GM23338 (cell line): ENCODE measurements around the gene TCIRG1. TPM values are rescaled to one million over a fixed set of nuclear protein-coding genes. Genes with fewer than 3 reads are reported as not detected.

Experiments
- ATAC-seq: fragments of 200-7000 bp; cut with Tn5 transposase; 3 replicates; pipeline ENCODE4 v1.9.1; 2020
- DNase-seq: peaks from one replicate; pipeline ENCODE4 v3.0.0-alpha.2; 2015; ENCODE audit warnings: low spot score
- H2AFZ ChIP-seq: fragments of 200-600 bp; sonication (generic); 2 replicates; pipeline ENCODE4 v1.8.0; 2016; ENCODE audit warnings: antibody characterized with exemption, mild to moderate bottlenecking, moderate library complexity
- H3F3A ChIP-seq: fragments of 200-600 bp; sonication (generic); replicated peaks from 2 replicates; pipeline ENCODE4 v1.8.0; 2017; ENCODE audit warnings: antibody characterized with exemption, mixed run types, low read depth
- H3K27ac ChIP-seq: fragments of 200-600 bp; sonication (generic); 2 replicates; pipeline ENCODE4 v1.6.1; 2016; ENCODE audit warnings: low read depth
- H3K27me3 ChIP-seq: fragments of 200-600 bp; sonication (generic); 2 replicates; pipeline ENCODE4 v1.8.0; 2016; ENCODE audit warnings: mild to moderate bottlenecking, mixed run types, moderate library complexity; ENCODE audit not compliant: insufficient read depth
- H3K36me3 ChIP-seq: fragments of 200-600 bp; sonication (generic); 2 replicates; pipeline ENCODE4 v1.8.0; 2016; ENCODE audit warnings: mild to moderate bottlenecking; ENCODE audit not compliant: insufficient read depth
- H3K4me1 ChIP-seq: fragments of 200-600 bp; sonication (generic); 2 replicates; pipeline ENCODE4 v1.8.0; 2016; ENCODE audit warnings: mild to moderate bottlenecking, moderate library complexity; ENCODE audit not compliant: insufficient read depth
- H3K4me2 ChIP-seq: fragments of 200-600 bp; sonication (generic); 2 replicates; pipeline ENCODE4 v1.7.1; 2017; ENCODE audit warnings: mixed run types
- H3K4me3 ChIP-seq: fragments of 200-600 bp; sonication (generic); 2 replicates; pipeline ENCODE4 v1.6.1; 2016; ENCODE audit warnings: mixed run types
- H3K79me2 ChIP-seq: fragments of 200-600 bp; sonication (generic); replicated peaks from 2 replicates; pipeline ENCODE4 v1.8.0; 2017; ENCODE audit warnings: mild to moderate bottlenecking; ENCODE audit not compliant: insufficient read depth
- H3K9me2 ChIP-seq: fragments of 200-600 bp; sonication (generic); 2 replicates; pipeline ENCODE4 v1.8.0; 2017; ENCODE audit not compliant: insufficient read depth
- H4K20me1 ChIP-seq: fragments of 200-600 bp; sonication (generic); replicated peaks from 2 replicates; pipeline ENCODE4 v1.8.0; 2017; ENCODE audit warnings: mild to moderate bottlenecking; ENCODE audit not compliant: insufficient read depth
- H3K27ac Mint-ChIP-seq: 2 replicates; pipeline ENCODE4 v1.8.0; 2020; ENCODE audit warnings: inconsistent platforms, mild to moderate bottlenecking, moderate library complexity, mixed read lengths
- H3K27me3 Mint-ChIP-seq: 3 replicates; pipeline ENCODE4 v1.8.0; 2022; ENCODE audit warnings: low read depth, mild to moderate bottlenecking, moderate library complexity, mixed read lengths, inconsistent platforms; ENCODE audit not compliant: insufficient read depth, poor library complexity
- H3K36me3 Mint-ChIP-seq: 3 replicates; pipeline ENCODE4 v1.8.0; 2021; ENCODE audit warnings: low read depth, mild to moderate bottlenecking, inconsistent platforms, moderate library complexity, mixed read lengths
- H3K4me1 Mint-ChIP-seq: 3 replicates; pipeline ENCODE4 v1.8.0; 2020; ENCODE audit warnings: mild to moderate bottlenecking, inconsistent platforms, mixed read lengths
- H3K4me3 Mint-ChIP-seq: 3 replicates; pipeline ENCODE4 v1.8.0; 2021; ENCODE audit warnings: moderate library complexity, mild to moderate bottlenecking, inconsistent platforms, mixed read lengths
- H3K9me3 Mint-ChIP-seq: 3 replicates; pipeline ENCODE4 v1.8.0; 2020; ENCODE audit warnings: moderate library complexity, mild to moderate bottlenecking, inconsistent platforms, mixed read lengths
- CREB1 ChIP-seq: fragments of 250-450 bp; sonication (Bioruptor Pico); IDR thresholded peaks from 2 replicates; pipeline ENCODE4 v1.5.0; 2020; ENCODE audit warnings: low read depth, mild to moderate bottlenecking, moderate library complexity
- EZH2 ChIP-seq: fragments of 200-600 bp; sonication (generic); IDR thresholded peaks from one replicate; pipeline ENCODE4 v1.8.0; 2017; ENCODE audit warnings: antibody characterized with exemption, mild to moderate bottlenecking, low read depth; ENCODE audit not compliant: unreplicated experiment
- EZH2phosphoT487 ChIP-seq: fragments of 200-600 bp; sonication (generic); IDR thresholded peaks from one replicate; pipeline ENCODE4 v1.8.1; 2018; ENCODE audit warnings: antibody characterized with exemption; ENCODE audit not compliant: unreplicated experiment
- NANOG ChIP-seq: IDR thresholded peaks from 2 replicates; pipeline ENCODE4 v1.6.1; 2016; ENCODE audit warnings: antibody characterized with exemption, borderline replicate concordance
- POLR2AphosphoS5 ChIP-seq: IDR thresholded peaks from 2 replicates; pipeline ENCODE4 v1.6.1; 2016; ENCODE audit warnings: antibody characterized with exemption, low read depth
- STAT1 ChIP-seq: IDR thresholded peaks from one replicate; pipeline ENCODE4 v1.6.1; 2016; ENCODE audit warnings: antibody characterized with exemption; ENCODE audit not compliant: unreplicated experiment
- ZNF114 ChIP-seq: fragments of 250-450 bp; sonication (Bioruptor Pico); IDR thresholded peaks from 2 replicates; pipeline ENCODE4 v1.5.0; 2020; ENCODE audit warnings: mild to moderate bottlenecking, moderate library complexity
- polyA plus RNA-seq: library from polyadenylated mRNA; unstranded; fragments of >200 nt; fragmentation: Nextera tagmentation; extraction: Ambion mirVana; gene quantifications from 2 replicates; pipeline ENCODE4 v1.2.1, GENCODE V29; 2016
- total RNA-seq: library from RNA; depleted of rRNA; stranded (reverse); fragments of >200 nt; shearing (Covaris generic); gene quantifications from 2 replicates; pipeline ENCODE4 v1.2.3, GENCODE V29; 2014
- TF ChIP-seq, protein P1 (sequence below): fragments of 250-450 bp; sonication (Bioruptor Pico); IDR thresholded peaks from 2 replicates; pipeline ENCODE4 v1.5.0; 2020; ENCODE audit warnings: mild to moderate bottlenecking, moderate library complexity
- TF ChIP-seq, protein P2 (sequence below): IDR thresholded peaks from one replicate; pipeline ENCODE4 v1.6.1; 2018; ENCODE audit warnings: antibody characterized with exemption; ENCODE audit not compliant: unreplicated experiment
- TF ChIP-seq, protein P3 (sequence below), 2 experiments: fragments of 200-600 bp in 1 of 2; sonication (generic) in 1 of 2; conservative IDR thresholded peaks; 2 replicates each; pipeline versions ENCODE4 v1.5.1 to v1.6.1; 2016 to 2017; ENCODE audit warnings: antibody characterized with exemption in 2 of 2, low read depth in 2 of 2, mild to moderate bottlenecking in 2 of 2, moderate library complexity in 1 of 2

The TCIRG1 gene
- total and polyA plus RNA-seq, 2 experiments from 2014 or later: 20.4 to 40.4 TPM

DNA sequence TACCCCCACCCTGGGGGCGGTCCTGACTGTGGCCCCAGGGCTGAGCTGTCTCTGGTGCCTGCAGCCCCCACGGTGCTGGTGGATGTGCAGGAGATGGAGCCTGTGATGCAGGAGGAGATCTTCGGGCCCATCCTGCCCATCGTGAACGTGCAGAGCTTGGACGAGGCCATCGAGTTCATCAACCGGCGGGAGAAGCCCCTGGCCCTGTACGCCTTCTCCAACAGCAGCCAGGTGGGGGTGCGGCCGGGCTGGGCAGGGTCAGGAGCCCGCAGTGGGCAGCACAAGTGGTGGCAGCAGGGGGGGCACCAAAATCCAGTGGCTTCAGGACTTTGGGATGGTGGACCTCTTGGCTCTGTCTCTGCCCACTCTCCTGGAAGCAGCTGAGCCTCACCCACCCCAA is 16.3 kb upstream of the TCIRG1 start:
- Mint-ChIP-seq H3K27ac (no peak overlapping the region), H3K4me3 (no peak overlapping the region), H3K36me3 (peaks cover 3% of the 10 kb centered on the region; the same call in 1 of the 3 replicates), H3K9me3 (no peaks in the 10 kb centered on the region), H3K27me3 (peaks cover 19% of the 10 kb centered on the region), H3K4me1 (peaks cover 8% of the 10 kb centered on the region)
- Histone ChIP-seq H2AFZ (no peak overlapping the region), H3K4me2 (no peak overlapping the region), H3K4me3 (no peak overlapping the region), H3K27me3 (no peaks in the 10 kb centered on the region), H3F3A (no peaks in the 10 kb centered on the region), H3K4me1 (no peaks in the 10 kb centered on the region), H3K79me2 (no peaks in the 10 kb centered on the region), H3K27ac (no peak overlapping the region), H4K20me1 (no peaks in the 10 kb centered on the region), H3K36me3 (no peaks in the 10 kb centered on the region), H3K9me2 (no peaks in the 10 kb centered on the region)
- DNase-seq (no peak), ATAC-seq (no peak)
- TF ChIP-seq POLR2AphosphoS5 (no peak), EZH2 (no peak)

DNA sequence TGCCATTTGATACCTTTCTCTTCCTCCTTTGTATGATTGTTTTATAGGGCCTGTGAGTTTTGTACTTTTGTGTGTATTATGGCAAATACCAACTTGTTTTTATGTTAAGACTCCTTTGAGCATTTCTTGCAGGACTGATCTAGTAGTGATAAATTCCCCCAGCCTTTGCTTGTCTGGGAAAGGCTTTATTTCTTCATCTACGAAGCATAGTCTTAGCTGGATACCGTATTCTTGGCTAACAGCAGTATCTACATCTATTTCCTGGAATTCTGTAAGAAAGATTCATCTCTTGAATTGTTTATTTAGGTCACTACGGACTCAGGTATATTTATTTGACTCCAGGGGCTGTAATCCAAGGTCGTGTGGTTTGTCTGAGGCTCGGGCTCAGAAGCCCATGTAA is 14.3 kb upstream of the TCIRG1 start:
- Histone ChIP-seq H3K27me3 (no peaks in the 10 kb centered on the region), H4K20me1 (no peaks in the 10 kb centered on the region), H3K9me2 (no peaks in the 10 kb centered on the region), H3K4me2 (no peak overlapping the region), H3F3A (no peaks in the 10 kb centered on the region), H3K79me2 (no peaks in the 10 kb centered on the region), H3K4me1 (no peaks in the 10 kb centered on the region), H3K36me3 (no peaks in the 10 kb centered on the region), H3K27ac (no peak overlapping the region), H2AFZ (no peak overlapping the region), H3K4me3 (no peak overlapping the region)
- H3K4me3 Mint-ChIP-seq: no peak overlapping the region
- peaks cover 18% of the 10 kb centered on the region for H3K4me1 Mint-ChIP-seq
- ATAC-seq (no peak), DNase-seq (no peak)
- no peaks in the 10 kb centered on the region for H3K9me3 Mint-ChIP-seq
- no peak for TF ChIP-seq CREB1 (CRISPR knock-in tag)
- TF ChIP-seq EZH2phosphoT487: no peak
- no peak for TF ChIP-seq STAT1
- TF ChIP-seq, protein P1, sequence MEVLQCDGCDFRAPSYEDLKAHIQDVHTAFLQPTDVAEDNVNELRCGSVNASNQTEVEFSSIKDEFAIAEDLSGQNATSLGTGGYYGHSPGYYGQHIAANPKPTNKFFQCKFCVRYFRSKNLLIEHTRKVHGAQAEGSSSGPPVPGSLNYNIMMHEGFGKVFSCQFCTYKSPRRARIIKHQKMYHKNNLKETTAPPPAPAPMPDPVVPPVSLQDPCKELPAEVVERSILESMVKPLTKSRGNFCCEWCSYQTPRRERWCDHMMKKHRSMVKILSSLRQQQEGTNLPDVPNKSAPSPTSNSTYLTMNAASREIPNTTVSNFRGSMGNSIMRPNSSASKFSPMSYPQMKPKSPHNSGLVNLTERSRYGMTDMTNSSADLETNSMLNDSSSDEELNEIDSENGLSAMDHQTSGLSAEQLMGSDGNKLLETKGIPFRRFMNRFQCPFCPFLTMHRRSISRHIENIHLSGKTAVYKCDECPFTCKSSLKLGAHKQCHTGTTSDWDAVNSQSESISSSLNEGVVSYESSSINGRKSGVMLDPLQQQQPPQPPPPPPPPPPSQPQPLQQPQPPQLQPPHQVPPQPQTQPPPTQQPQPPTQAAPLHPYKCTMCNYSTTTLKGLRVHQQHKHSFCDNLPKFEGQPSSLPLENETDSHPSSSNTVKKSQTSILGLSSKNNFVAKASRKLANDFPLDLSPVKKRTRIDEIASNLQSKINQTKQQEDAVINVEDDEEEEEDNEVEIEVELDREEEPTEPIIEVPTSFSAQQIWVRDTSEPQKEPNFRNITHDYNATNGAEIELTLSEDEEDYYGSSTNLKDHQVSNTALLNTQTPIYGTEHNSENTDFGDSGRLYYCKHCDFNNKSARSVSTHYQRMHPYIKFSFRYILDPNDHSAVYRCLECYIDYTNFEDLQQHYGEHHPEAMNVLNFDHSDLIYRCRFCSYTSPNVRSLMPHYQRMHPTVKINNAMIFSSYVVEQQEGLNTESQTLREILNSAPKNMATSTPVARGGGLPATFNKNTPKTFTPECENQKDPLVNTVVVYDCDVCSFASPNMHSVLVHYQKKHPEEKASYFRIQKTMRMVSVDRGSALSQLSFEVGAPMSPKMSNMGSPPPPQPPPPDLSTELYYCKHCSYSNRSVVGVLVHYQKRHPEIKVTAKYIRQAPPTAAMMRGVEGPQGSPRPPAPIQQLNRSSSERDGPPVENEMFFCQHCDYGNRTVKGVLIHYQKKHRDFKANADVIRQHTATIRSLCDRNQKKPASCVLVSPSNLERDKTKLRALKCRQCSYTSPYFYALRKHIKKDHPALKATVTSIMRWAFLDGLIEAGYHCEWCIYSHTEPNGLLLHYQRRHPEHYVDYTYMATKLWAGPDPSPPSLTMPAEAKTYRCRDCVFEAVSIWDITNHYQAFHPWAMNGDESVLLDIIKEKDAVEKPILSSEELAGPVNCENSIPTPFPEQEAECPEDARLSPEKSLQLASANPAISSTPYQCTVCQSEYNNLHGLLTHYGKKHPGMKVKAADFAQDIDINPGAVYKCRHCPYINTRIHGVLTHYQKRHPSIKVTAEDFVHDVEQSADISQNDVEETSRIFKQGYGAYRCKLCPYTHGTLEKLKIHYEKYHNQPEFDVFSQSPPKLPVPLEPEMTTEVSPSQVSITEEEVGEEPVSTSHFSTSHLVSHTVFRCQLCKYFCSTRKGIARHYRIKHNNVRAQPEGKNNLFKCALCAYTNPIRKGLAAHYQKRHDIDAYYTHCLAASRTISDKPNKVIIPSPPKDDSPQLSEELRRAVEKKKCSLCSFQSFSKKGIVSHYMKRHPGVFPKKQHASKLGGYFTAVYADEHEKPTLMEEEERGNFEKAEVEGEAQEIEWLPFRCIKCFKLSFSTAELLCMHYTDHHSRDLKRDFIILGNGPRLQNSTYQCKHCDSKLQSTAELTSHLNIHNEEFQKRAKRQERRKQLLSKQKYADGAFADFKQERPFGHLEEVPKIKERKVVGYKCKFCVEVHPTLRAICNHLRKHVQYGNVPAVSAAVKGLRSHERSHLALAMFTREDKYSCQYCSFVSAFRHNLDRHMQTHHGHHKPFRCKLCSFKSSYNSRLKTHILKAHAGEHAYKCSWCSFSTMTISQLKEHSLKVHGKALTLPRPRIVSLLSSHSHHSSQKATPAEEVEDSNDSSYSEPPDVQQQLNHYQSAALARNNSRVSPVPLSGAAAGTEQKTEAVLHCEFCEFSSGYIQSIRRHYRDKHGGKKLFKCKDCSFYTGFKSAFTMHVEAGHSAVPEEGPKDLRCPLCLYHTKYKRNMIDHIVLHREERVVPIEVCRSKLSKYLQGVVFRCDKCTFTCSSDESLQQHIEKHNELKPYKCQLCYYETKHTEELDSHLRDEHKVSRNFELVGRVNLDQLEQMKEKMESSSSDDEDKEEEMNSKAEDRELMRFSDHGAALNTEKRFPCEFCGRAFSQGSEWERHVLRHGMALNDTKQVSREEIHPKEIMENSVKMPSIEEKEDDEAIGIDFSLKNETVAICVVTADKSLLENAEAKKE: no peak
- TF ChIP-seq, protein P2, sequence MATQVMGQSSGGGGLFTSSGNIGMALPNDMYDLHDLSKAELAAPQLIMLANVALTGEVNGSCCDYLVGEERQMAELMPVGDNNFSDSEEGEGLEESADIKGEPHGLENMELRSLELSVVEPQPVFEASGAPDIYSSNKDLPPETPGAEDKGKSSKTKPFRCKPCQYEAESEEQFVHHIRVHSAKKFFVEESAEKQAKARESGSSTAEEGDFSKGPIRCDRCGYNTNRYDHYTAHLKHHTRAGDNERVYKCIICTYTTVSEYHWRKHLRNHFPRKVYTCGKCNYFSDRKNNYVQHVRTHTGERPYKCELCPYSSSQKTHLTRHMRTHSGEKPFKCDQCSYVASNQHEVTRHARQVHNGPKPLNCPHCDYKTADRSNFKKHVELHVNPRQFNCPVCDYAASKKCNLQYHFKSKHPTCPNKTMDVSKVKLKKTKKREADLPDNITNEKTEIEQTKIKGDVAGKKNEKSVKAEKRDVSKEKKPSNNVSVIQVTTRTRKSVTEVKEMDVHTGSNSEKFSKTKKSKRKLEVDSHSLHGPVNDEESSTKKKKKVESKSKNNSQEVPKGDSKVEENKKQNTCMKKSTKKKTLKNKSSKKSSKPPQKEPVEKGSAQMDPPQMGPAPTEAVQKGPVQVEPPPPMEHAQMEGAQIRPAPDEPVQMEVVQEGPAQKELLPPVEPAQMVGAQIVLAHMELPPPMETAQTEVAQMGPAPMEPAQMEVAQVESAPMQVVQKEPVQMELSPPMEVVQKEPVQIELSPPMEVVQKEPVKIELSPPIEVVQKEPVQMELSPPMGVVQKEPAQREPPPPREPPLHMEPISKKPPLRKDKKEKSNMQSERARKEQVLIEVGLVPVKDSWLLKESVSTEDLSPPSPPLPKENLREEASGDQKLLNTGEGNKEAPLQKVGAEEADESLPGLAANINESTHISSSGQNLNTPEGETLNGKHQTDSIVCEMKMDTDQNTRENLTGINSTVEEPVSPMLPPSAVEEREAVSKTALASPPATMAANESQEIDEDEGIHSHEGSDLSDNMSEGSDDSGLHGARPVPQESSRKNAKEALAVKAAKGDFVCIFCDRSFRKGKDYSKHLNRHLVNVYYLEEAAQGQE: no peak
- TF ChIP-seq, protein P3, sequence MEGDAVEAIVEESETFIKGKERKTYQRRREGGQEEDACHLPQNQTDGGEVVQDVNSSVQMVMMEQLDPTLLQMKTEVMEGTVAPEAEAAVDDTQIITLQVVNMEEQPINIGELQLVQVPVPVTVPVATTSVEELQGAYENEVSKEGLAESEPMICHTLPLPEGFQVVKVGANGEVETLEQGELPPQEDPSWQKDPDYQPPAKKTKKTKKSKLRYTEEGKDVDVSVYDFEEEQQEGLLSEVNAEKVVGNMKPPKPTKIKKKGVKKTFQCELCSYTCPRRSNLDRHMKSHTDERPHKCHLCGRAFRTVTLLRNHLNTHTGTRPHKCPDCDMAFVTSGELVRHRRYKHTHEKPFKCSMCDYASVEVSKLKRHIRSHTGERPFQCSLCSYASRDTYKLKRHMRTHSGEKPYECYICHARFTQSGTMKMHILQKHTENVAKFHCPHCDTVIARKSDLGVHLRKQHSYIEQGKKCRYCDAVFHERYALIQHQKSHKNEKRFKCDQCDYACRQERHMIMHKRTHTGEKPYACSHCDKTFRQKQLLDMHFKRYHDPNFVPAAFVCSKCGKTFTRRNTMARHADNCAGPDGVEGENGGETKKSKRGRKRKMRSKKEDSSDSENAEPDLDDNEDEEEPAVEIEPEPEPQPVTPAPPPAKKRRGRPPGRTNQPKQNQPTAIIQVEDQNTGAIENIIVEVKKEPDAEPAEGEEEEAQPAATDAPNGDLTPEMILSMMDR (conservative IDR thresholded peaks at IDR 0.05; ENCODE audit: low read depth in 2 of 2): no peak
- no peak for TF ChIP-seq ZNF114 (CRISPR knock-in tag)
- TF ChIP-seq NANOG: no peak
- no peak for TF ChIP-seq EZH2
- H3K27ac Mint-ChIP-seq: no peak overlapping the region
- peaks cover 3% of the 10 kb centered on the region; the same call in 1 of the 3 replicates for H3K36me3 Mint-ChIP-seq
- peaks cover 21% of the 10 kb centered on the region for H3K27me3 Mint-ChIP-seq
